Endothelial cell of umbilical vein (primary cell): ENCODE results near the gene CIITA. TPM values are rescaled to one million over a fixed set of nuclear protein-coding genes. Genes with fewer than 3 reads are reported as not detected.

Experiments
- BruUV-seq: library from RNA; stranded (reverse); fragments of 400-500 nt; replicated peaks from 2 replicates; lab custom pipeline; 2021; lab: Mats Ljungman, UMichigan
- CTCF ChIA-PET: fragments of 300-600, 350-600 bp; sonication (Branson Sonifier 250); formaldehyde crosslinking; loops from one replicate; lab custom pipeline; 2021; ENCODE audit warnings: antibody characterized with exemption, inconsistent platforms; lab: Charles Lee
- POLR2A ChIA-PET: fragments of 300-600, 350-600 bp; sonication (Branson Sonifier 250); formaldehyde crosslinking; loops from one replicate; lab custom pipeline; 2021; ENCODE audit warnings: antibody characterized with exemption, inconsistent platforms; lab: Charles Lee
- DNase-seq: peaks from one replicate; pipeline ENCODE4 v3.0.0-alpha.2; 2011; ENCODE audit warnings: low read depth, low spot score
- FAIRE-seq: peaks from 2 replicates; lab custom pipeline; 2011; peaks lifted over from hg19 to GRCh38; lab: Jason Lieb, UNC
- H2AFZ ChIP-seq: 2 replicates; pipeline ENCODE4 v1.6.0; 2012; ENCODE audit warnings: low read depth, low read length, control low read depth, inconsistent platforms
- H3K27ac ChIP-seq: 2 replicates; pipeline ENCODE4 v1.5.1; 2011; ENCODE audit warnings: low read depth, mild to moderate bottlenecking, control low read depth, low read length, moderate library complexity; ENCODE audit not compliant: insufficient read depth
- H3K27me3 ChIP-seq, 2 experiments: 2 replicates each; pipeline versions ENCODE4 v1.6.0 to v1.6.1; 2011; ENCODE audit warnings: low read length in 2 of 2, mixed read lengths in 1 of 2; ENCODE audit not compliant: control insufficient read depth in 2 of 2, insufficient read depth in 2 of 2
- H3K36me3 ChIP-seq, 2 experiments: 2 replicates in 1 of 2; 3 replicates in 1 of 2; pipeline ENCODE4 v1.5.1; 2011; ENCODE audit warnings: low read length in 2 of 2, mild to moderate bottlenecking in 1 of 2, moderate library complexity in 1 of 2; ENCODE audit not compliant: control insufficient read depth in 2 of 2, insufficient read depth in 2 of 2; ENCODE audit errors: extremely low read depth in 1 of 2
- H3K4me1 ChIP-seq: 3 replicates; pipeline ENCODE4 v1.5.1; 2011; ENCODE audit warnings: mild to moderate bottlenecking, low read length; ENCODE audit not compliant: control insufficient read depth, insufficient read depth; ENCODE audit errors: extremely low read depth
- H3K4me2 ChIP-seq: 2 replicates; pipeline ENCODE4 v1.6.1; 2011; ENCODE audit warnings: low read length, control low read depth, mixed read lengths; ENCODE audit not compliant: insufficient read depth
- H3K4me3 ChIP-seq, 3 experiments: fragments of 200-600 bp in 1 of 3; sonication (generic), shearing (Covaris generic) in 1 of 3; replicated peaks in 1 of 3; 2 replicates each; pipeline ENCODE4 v1.5.1; 2011 to 2016; ENCODE audit warnings: control low read depth in 3 of 3, low read length in 3 of 3, mild to moderate bottlenecking in 2 of 3, inconsistent platforms in 1 of 3, low read depth in 1 of 3, moderate library complexity in 1 of 3; ENCODE audit not compliant: insufficient read depth in 1 of 3
- H3K79me2 ChIP-seq: 2 replicates; pipeline ENCODE4 v1.6.0; 2012; ENCODE audit warnings: low read length, inconsistent platforms; ENCODE audit not compliant: control insufficient read depth, insufficient read depth
- H3K9ac ChIP-seq: replicated peaks from 2 replicates; pipeline ENCODE3; 2011; ENCODE audit warnings: low read length, control low read depth; ENCODE audit not compliant: insufficient read depth; ENCODE audit errors: extremely low read depth
- H3K9me1 ChIP-seq: replicated peaks from 3 replicates; pipeline ENCODE4 v1.6.0; 2011; ENCODE audit warnings: mild to moderate bottlenecking, low read length; ENCODE audit not compliant: control insufficient read depth, insufficient read depth; ENCODE audit errors: extremely low read depth
- H3K9me3 ChIP-seq: replicated peaks from 2 replicates; pipeline ENCODE4 v1.5.1; 2012; ENCODE audit warnings: low read length, inconsistent platforms; ENCODE audit not compliant: control insufficient read depth, insufficient read depth
- H4K20me1 ChIP-seq: replicated peaks from 2 replicates; pipeline ENCODE3; 2011; ENCODE audit warnings: mild to moderate bottlenecking, low read length; ENCODE audit not compliant: control insufficient read depth, insufficient read depth; ENCODE audit errors: extremely low read depth
- EZH2 ChIP-seq: IDR thresholded peaks from 2 replicates; pipeline ENCODE4 v1.6.1; 2012; ENCODE audit warnings: borderline replicate concordance, low read depth, mild to moderate bottlenecking, moderate library complexity, low read length, inconsistent platforms; ENCODE audit not compliant: severe bottlenecking
- FOS ChIP-seq: IDR thresholded peaks from 2 replicates; pipeline ENCODE4 v1.6.1; 2011; ENCODE audit warnings: mild to moderate bottlenecking, low read length, moderate library complexity, borderline replicate concordance; ENCODE audit not compliant: insufficient read depth
- GATA2 ChIP-seq: IDR thresholded peaks from 2 replicates; pipeline ENCODE4 v1.7.0; 2011; ENCODE audit warnings: low read depth, mild to moderate bottlenecking, moderate library complexity, mixed read lengths, low read length; ENCODE audit not compliant: insufficient read length, insufficient read depth
- JUN ChIP-seq: IDR thresholded peaks from 2 replicates; pipeline ENCODE4 v1.6.1; 2011; ENCODE audit warnings: borderline replicate concordance, low read depth; ENCODE audit not compliant: insufficient read length, insufficient read depth
- MYC ChIP-seq: IDR thresholded peaks from one replicate; pipeline ENCODE4 v1.6.1; 2011; ENCODE audit warnings: mild to moderate bottlenecking, low read depth, low read length
- POLR2A ChIP-seq: IDR thresholded peaks from 2 replicates; pipeline ENCODE4 v1.6.1; 2012; ENCODE audit warnings: low read depth, mild to moderate bottlenecking, control low read depth, low read length
- POLR2AphosphoS5 ChIP-seq: IDR thresholded peaks from 2 replicates; pipeline ENCODE4 v1.6.1; 2012; ENCODE audit warnings: low read depth, mild to moderate bottlenecking, control low read depth, low read length, moderate library complexity; ENCODE audit not compliant: insufficient read depth
- dilution Hi-C: fragments of 300-500 bp; cut with MboI; formaldehyde crosslinking; loops from one replicate; pipeline ENCODE4 v1.15.0; 2019; ENCODE audit warnings: low sequenced_read_pairs; ENCODE audit not compliant: extremely low pct_ligation_motif_present
- intact Hi-C: fragments of 100-400 bp; cut with micrococcal nuclease; formaldehyde crosslinking; loops from one replicate; pipeline ENCODE4 v1.10.0; 2022
- polyA plus RNA-seq, 4 experiments: library from polyadenylated mRNA; depleted of rRNA in 3 of 4; stranded (reverse) in 3 of 4; unstranded in 1 of 4; fragments of >200 nt; gene quantifications; 2 replicates each; pipeline versions ENCODE4 v1.2.1 to v1.2.3, GENCODE V29; 2011 to 2012; ENCODE audit warnings: missing spikeins in 1 of 4
- total RNA-seq: library from RNA; stranded (reverse); gene quantifications from 2 replicates; pipeline ENCODE4 v1.2.3, GENCODE V29; 2021
- TF ChIP-seq, protein P1 (sequence below): IDR thresholded peaks from 2 replicates; pipeline ENCODE4 v1.6.1; 2011; ENCODE audit not compliant: insufficient read depth, insufficient read length
- TF ChIP-seq, protein P2 (sequence below), 2 donors: IDR thresholded peaks; 1 replicate in 1 of 2; 2 replicates in 1 of 2; pipeline ENCODE4 v1.5.1; 2011; ENCODE audit warnings: low read length in 2 of 2, mild to moderate bottlenecking in 2 of 2, moderate library complexity in 2 of 2, control low read depth in 1 of 2, inconsistent platforms in 1 of 2, low read depth in 1 of 2; ENCODE audit not compliant: insufficient read depth in 1 of 2; ENCODE audit errors: extremely low read depth in 1 of 2

CIITA gene
- total and polyA plus RNA-seq, 2 donors (not counting 3 experiments of a cell fraction or from before 2014, with no cell fraction given), result not detected

DNA sequence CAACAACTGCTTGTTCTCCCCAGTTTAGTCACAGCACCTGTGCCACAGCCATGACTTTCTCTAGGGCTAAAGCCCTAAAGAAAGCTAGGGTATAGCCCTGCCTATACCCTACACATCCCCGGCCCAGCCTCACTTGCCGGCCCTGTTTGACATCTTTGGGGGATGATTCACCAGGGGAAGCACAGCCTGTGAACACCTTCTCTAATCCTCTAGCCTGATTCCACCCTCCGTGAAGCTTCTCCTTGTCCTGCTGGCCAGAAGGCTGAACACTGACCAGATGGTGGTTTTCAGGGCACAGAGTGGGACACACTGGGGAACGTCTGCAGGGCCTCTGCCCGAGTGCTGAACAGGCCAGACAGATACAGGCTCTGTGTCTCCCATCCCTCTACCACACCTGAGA is 73.4 kb downstream of the CIITA start:
- POLR2A ChIA-PET, result no interaction called here

DNA sequence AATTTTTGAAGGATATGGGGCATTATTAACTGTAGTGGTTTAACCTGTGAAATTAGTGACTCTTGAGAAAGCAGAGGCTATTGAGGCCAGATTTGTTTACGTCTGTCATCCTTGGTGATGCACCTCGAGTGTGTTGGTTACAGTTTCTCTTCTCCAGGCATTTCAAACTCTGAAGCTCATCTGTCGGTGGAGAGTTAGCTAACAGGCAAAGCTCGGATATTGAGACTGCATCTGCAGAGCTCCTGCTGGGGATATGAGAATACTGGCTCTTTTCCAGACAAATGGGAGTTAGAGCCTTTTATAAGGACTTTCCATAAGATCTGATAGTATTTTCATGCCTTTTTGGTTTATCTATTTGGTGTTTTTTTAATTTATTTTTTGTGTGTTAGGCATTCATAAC is 74.0 kb downstream of the CIITA start:
- TF ChIP-seq, protein P1, sequence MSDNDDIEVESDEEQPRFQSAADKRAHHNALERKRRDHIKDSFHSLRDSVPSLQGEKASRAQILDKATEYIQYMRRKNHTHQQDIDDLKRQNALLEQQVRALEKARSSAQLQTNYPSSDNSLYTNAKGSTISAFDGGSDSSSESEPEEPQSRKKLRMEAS, result no peak
- no peak for TF ChIP-seq EZH2
- TF ChIP-seq GATA2, result no peak
- no peak for TF ChIP-seq JUN
- TF ChIP-seq POLR2AphosphoS5, result no peak
- no peak for TF ChIP-seq FOS
- no peak for TF ChIP-seq MYC
- no peak for TF ChIP-seq POLR2A
- TF ChIP-seq, protein P2, sequence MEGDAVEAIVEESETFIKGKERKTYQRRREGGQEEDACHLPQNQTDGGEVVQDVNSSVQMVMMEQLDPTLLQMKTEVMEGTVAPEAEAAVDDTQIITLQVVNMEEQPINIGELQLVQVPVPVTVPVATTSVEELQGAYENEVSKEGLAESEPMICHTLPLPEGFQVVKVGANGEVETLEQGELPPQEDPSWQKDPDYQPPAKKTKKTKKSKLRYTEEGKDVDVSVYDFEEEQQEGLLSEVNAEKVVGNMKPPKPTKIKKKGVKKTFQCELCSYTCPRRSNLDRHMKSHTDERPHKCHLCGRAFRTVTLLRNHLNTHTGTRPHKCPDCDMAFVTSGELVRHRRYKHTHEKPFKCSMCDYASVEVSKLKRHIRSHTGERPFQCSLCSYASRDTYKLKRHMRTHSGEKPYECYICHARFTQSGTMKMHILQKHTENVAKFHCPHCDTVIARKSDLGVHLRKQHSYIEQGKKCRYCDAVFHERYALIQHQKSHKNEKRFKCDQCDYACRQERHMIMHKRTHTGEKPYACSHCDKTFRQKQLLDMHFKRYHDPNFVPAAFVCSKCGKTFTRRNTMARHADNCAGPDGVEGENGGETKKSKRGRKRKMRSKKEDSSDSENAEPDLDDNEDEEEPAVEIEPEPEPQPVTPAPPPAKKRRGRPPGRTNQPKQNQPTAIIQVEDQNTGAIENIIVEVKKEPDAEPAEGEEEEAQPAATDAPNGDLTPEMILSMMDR (IDR thresholded peaks at IDR 0.05; ENCODE audit: extremely low read depth in 1 of 2, insufficient read depth in 1 of 2, low read depth in 1 of 2, low read length in 2 of 2), result no peak
- DNase-seq (no peak), FAIRE-seq (no peak)
- peaks cover 18% of the 10 kb centered on the region for H3K4me1 ChIP-seq
- ChIA-PET POLR2A (no interaction called here), CTCF (interaction anchor here (0.6 to 2.0 kb wide), 3 partner anchors 9 to 20 kb away, joined by 3 to 10 read pairs (median 4); no protein-coding TSS in a partner anchor)
- H3K9me1 ChIP-seq, result no peaks in the 10 kb centered on the region
- intact Hi-C loops, result no loop called here
- no peak overlapping the region for H3K9ac ChIP-seq
- no peak overlapping the region for H3K27ac ChIP-seq
- H3K36me3 ChIP-seq, result no peaks in the 10 kb centered on the region
- H3K79me2 ChIP-seq, result peaks cover 16% of the 10 kb centered on the region
- H2AFZ ChIP-seq, result no peak overlapping the region
- no peaks in the 10 kb centered on the region for H3K9me3 ChIP-seq
- no peak overlapping the region for H3K4me3 ChIP-seq
- BruUV-seq, result no TSS peak
- H4K20me1 ChIP-seq, result no peaks in the 10 kb centered on the region
- H3K4me2 ChIP-seq, result no peak overlapping the region
- H3K27me3 ChIP-seq, result no peaks in the 10 kb centered on the region
- dilution Hi-C loops, result no loop called here

More for the DNA sequence above, 73.4 kb downstream of the CIITA start:
- intact Hi-C loops, result no loop called here
- DNase-seq, result no peak
- Histone ChIP-seq H3K4me1 (peaks cover 17% of the 10 kb centered on the region), H3K27me3 (no peaks in the 10 kb centered on the region), H3K4me3 (no peak overlapping the region), H3K4me2 (no peak overlapping the region), H3K36me3 (no peaks in the 10 kb centered on the region), H3K9me1 (no peaks in the 10 kb centered on the region), H3K9ac (no peak overlapping the region), H2AFZ (no peak overlapping the region), H3K27ac (no peak overlapping the region), H3K9me3 (no peaks in the 10 kb centered on the region), H4K20me1 (no peaks in the 10 kb centered on the region), H3K79me2 (peaks cover 19% of the 10 kb centered on the region)
- CTCF ChIA-PET, result interaction anchor here (1.9 to 2.4 kb wide), 3 partner anchors 13 to 306 kb away, joined by 4 to 10 read pairs (median 10); partner anchors contain the start of gene SOCS1
- FAIRE-seq, result no peak
- no TSS peak for BruUV-seq
- dilution Hi-C loops, result no loop called here
- TF ChIP-seq FOS (no peak), GATA2 (no peak), POLR2AphosphoS5 (no peak), JUN (no peak)
